ENCODE measurements around the gene FAM171A1. TPM values are rescaled to one million over a fixed set of nuclear protein-coding genes. Genes with fewer than 3 reads are reported as not detected.

The FAM171A1 gene
- total and polyA plus RNA-seq, 2 of the 13 experiments (the other 11 are each of a cell fraction or from before 2014, with no cell fraction given): 21.5 to 34.7 TPM

- Histone ChIP-seq H3K4me3 (replicated peaks in 1 of 3; ENCODE audit: insufficient read depth in 1 of 3, low read depth in 2 of 3, low read length in 3 of 3) (no peak overlapping the region), H3K4me1 (ENCODE audit: insufficient read depth, low read length) (peaks cover 47% of the 10 kb centered on the region), H3K9ac (ENCODE audit: insufficient read depth, low read depth, low read length) (no peak overlapping the region), H2AFZ (ENCODE audit: low read length) (no peak overlapping the region), H3K27ac (ENCODE audit: extremely low read length, insufficient read depth, low read length) (no peak overlapping the region), H3K79me2 (ENCODE audit: insufficient read depth, low read length) (peaks cover 93% of the 10 kb centered on the region), H3K36me3 (replicated peaks in 1 of 2; ENCODE audit: control insufficient read depth in 1 of 2, insufficient read depth in 2 of 2, low read length in 2 of 2) (peaks cover 0 to 2% of the 10 kb centered on the region in 2 experiments; a peak in 2 of 5 replicates), H3K9me3 (ENCODE audit: low read length) (no peaks in the 10 kb centered on the region), H3K27me3 (ENCODE audit: control insufficient read depth in 1 of 2, insufficient read depth in 2 of 2, low read length in 2 of 2) (no peaks in the 10 kb centered on the region), H4K20me1 (ENCODE audit: insufficient read depth, low read length) (no peaks in the 10 kb centered on the region), H3K4me2 (ENCODE audit: low read depth, low read length) (no peak overlapping the region)
- TF ChIP-seq MAFF (IDR thresholded peaks at IDR 0.05; ENCODE audit: low read depth, low read length) (peak; percentile 100), MAFG (CRISPR knock-in tag; IDR thresholded peaks at IDR 0.05) (peak; percentile 61; the same call in 1 of the 2 replicates), MAFK (conservative IDR thresholded peaks at IDR 0.05 in 1 of 2, IDR thresholded peaks at IDR 0.05 in 1 of 2; ENCODE audit: low read length in 2 of 2) (peak; percentile 99 to 100), AGO1 (IDR thresholded peaks at IDR 0.05; ENCODE audit: low read depth, low read length, poor library complexity, severe bottlenecking) (no peak)
- ChIA-PET POLR2A (interaction anchor here (0.6 kb wide), 1 partner anchor 49 kb away, joined by 4 read pairs; no protein-coding TSS in a partner anchor), CTCF (ENCODE audit: low intra/inter-chr PET ratio, low total read pairs) (no interaction called here)
- no peak for DNase-seq (ENCODE audit: low spot score)
- no peak for FAIRE-seq
- intact Hi-C loops (cut with micrococcal nuclease; ENCODE audit: unreplicated experiment): loop anchor here (5.0 kb wide), 1 partner anchor 33 kb away; no protein-coding TSS in a partner anchor
- BruUV-seq (replicated peaks): no TSS peak
- no peak for ATAC-seq
- in situ Hi-C loops (cut with HindIII; ENCODE audit: extremely low pct_ligation_motif_present, low pct_unique_long_range_greater_than_20kb): no loop called here
- 97% methylated on average over 1 of the region's 1 CpG for WGBS (ENCODE audit: low lambda C conversion rate)
Observed at GRCh38 chr10:15365692-15366091, 5.4 kb downstream of the FAM171A1 start.

- H3K36me3 ChIP-seq (replicated peaks in 1 of 2; ENCODE audit: control insufficient read depth in 1 of 2, insufficient read depth in 2 of 2, low read length in 2 of 2): peaks cover 0 to 2% of the 10 kb centered on the region in 2 experiments; a peak in 2 of 5 replicates
- in situ Hi-C loops (cut with HindIII; ENCODE audit: extremely low pct_ligation_motif_present, low pct_unique_long_range_greater_than_20kb): no loop called here
- H3K4me3 ChIP-seq (replicated peaks in 1 of 3; ENCODE audit: insufficient read depth in 1 of 3, low read depth in 2 of 3, low read length in 3 of 3): no peak overlapping the region
- H3K79me2 ChIP-seq (ENCODE audit: insufficient read depth, low read length): peaks cover 96% of the 10 kb centered on the region
- H3K27me3 ChIP-seq (ENCODE audit: control insufficient read depth in 1 of 2, insufficient read depth in 2 of 2, low read length in 2 of 2): no peaks in the 10 kb centered on the region
- DNase-seq (ENCODE audit: low spot score) (no peak), FAIRE-seq (no peak), ATAC-seq (no peak)
- no TSS peak for BruUV-seq (replicated peaks)
- no peak overlapping the region for H3K9ac ChIP-seq (ENCODE audit: insufficient read depth, low read depth, low read length)
- peaks cover 64% of the 10 kb centered on the region for H3K4me1 ChIP-seq (ENCODE audit: insufficient read depth, low read length)
- H3K27ac ChIP-seq (ENCODE audit: extremely low read length, insufficient read depth, low read length): no peak overlapping the region
- no peaks in the 10 kb centered on the region for H3K9me3 ChIP-seq (ENCODE audit: low read length)
- CTCF ChIA-PET (ENCODE audit: low intra/inter-chr PET ratio, low total read pairs): no interaction called here
- no peaks in the 10 kb centered on the region for H4K20me1 ChIP-seq (ENCODE audit: insufficient read depth, low read length)
- intact Hi-C loops (cut with micrococcal nuclease; ENCODE audit: unreplicated experiment): no loop called here
- no peak overlapping the region for H2AFZ ChIP-seq (ENCODE audit: low read length)
- 99% methylated on average over 4 of the region's 4 CpGs for WGBS (ENCODE audit: low lambda C conversion rate)
- POLR2A ChIA-PET: no interaction called here
- no peak overlapping the region for H3K4me2 ChIP-seq (ENCODE audit: low read depth, low read length)
- TF ChIP-seq NRL (CRISPR knock-in tag; IDR thresholded peaks at IDR 0.05; ENCODE audit: borderline replicate concordance) (no peak), SALL2 (CRISPR knock-in tag; IDR thresholded peaks at IDR 0.05) (no peak), REXO4 (CRISPR knock-in tag; IDR thresholded peaks at IDR 0.05; ENCODE audit: borderline replicate concordance) (no peak), ZBED4 (CRISPR knock-in tag; IDR thresholded peaks at IDR 0.05; ENCODE audit: borderline replicate concordance) (no peak), PAWR (CRISPR knock-in tag; IDR thresholded peaks at IDR 0.05; ENCODE audit: borderline replicate concordance) (no peak), NFE2 (CRISPR knock-in tag; IDR thresholded peaks at IDR 0.05) (no peak), POLR2AphosphoS5 (IDR thresholded peaks at IDR 0.05; ENCODE audit: low read depth, low read length) (no peak), ZNF431 (CRISPR knock-in tag; IDR thresholded peaks at IDR 0.05; ENCODE audit: borderline replicate concordance, low read depth) (no peak), ZSCAN29 (CRISPR knock-in tag; conservative IDR thresholded peaks at IDR 0.05) (no peak), ASH2L (IDR thresholded peaks at IDR 0.05; ENCODE audit: insufficient read length, low read depth, low read length) (no peak), ZNF136 (CRISPR knock-in tag; IDR thresholded peaks at IDR 0.05; ENCODE audit: low read depth) (no peak), ZNF564 (CRISPR knock-in tag; IDR thresholded peaks at IDR 0.05) (no peak)
Observed at GRCh38 chr10:15364001-15364400, 7.1 kb downstream of the FAM171A1 start.
